ENCODE data around the gene NTM.

Gene NTM

DNA sequence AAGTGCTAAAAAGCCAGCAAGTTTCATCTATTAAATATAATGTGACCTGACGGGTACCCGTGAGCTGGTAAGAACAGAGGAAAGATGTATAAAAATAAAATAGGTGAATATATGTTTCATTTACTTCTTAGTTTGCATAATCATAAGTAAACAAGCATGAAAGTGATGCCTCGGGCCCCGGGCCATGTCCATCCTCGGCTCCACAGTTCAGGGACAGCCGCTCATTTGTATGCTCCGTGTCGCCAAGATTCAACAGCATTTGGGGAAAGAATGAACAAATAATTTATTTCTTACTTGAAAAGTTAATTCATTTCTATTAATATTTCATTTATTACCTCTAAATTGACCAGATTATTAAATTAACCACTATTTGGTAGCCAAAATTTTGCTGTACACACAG, 251.8 kb downstream of the NTM start:
- TF ChIP-seq, protein P1, sequence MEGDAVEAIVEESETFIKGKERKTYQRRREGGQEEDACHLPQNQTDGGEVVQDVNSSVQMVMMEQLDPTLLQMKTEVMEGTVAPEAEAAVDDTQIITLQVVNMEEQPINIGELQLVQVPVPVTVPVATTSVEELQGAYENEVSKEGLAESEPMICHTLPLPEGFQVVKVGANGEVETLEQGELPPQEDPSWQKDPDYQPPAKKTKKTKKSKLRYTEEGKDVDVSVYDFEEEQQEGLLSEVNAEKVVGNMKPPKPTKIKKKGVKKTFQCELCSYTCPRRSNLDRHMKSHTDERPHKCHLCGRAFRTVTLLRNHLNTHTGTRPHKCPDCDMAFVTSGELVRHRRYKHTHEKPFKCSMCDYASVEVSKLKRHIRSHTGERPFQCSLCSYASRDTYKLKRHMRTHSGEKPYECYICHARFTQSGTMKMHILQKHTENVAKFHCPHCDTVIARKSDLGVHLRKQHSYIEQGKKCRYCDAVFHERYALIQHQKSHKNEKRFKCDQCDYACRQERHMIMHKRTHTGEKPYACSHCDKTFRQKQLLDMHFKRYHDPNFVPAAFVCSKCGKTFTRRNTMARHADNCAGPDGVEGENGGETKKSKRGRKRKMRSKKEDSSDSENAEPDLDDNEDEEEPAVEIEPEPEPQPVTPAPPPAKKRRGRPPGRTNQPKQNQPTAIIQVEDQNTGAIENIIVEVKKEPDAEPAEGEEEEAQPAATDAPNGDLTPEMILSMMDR (IDR thresholded peaks at IDR 0.05), result no peak
- TF ChIP-seq ZFX (IDR thresholded peaks at IDR 0.05; ENCODE audit: borderline replicate concordance), result no peak
- H3K27ac ChIP-seq, result no peak overlapping the region

DNA sequence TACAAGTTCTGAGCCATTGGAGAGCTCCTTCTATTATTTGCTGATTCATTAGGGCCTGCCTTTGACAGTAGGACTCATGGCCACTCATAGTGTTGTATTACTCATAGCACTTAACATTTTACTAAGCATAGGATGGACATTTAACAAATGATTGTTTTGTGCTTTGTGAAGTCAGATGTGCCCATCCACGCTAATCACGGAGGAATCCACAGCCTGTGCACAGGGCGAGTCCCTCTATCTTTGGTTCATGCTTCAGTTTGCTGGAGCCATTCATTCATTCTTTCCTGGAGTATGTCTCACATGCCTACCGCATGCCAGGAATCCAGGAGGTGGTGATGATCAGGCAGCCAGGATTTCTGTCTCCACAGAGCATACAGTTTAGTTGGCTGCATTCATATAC, 254.1 kb downstream of the NTM start:
- no peak overlapping the region for H3K27ac ChIP-seq

DNA sequence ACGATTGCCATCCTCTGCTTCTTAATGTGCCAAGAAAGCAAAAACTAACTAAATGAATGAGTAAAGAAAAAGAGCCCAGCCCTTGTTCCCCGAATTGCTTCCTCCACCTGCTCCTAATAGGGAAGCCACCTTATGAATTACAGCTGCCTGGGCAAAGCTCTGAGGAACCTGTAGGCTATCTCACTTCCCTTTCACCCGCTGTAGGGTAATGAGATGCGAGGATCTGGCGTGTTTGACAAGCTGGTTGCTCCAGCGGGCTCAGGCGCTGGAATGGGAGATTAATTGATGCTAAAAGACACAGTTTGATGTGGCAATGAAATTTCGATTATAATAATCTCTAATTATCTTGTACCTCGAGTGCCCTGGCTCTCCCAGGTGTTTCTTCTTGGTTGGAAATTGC, 256.4 kb downstream of the NTM start:
- no peak overlapping the region for H3K27ac ChIP-seq
- TF ChIP-seq, protein P1 (IDR thresholded peaks at IDR 0.05), result no peak
- no peak for TF ChIP-seq ZFX (IDR thresholded peaks at IDR 0.05; ENCODE audit: borderline replicate concordance)

More for the DNA sequence above, 254.1 kb downstream of the NTM start:
- TF ChIP-seq, protein P1 (IDR thresholded peaks at IDR 0.05), result no peak
- TF ChIP-seq ZFX (IDR thresholded peaks at IDR 0.05; ENCODE audit: borderline replicate concordance), result no peak

DNA sequence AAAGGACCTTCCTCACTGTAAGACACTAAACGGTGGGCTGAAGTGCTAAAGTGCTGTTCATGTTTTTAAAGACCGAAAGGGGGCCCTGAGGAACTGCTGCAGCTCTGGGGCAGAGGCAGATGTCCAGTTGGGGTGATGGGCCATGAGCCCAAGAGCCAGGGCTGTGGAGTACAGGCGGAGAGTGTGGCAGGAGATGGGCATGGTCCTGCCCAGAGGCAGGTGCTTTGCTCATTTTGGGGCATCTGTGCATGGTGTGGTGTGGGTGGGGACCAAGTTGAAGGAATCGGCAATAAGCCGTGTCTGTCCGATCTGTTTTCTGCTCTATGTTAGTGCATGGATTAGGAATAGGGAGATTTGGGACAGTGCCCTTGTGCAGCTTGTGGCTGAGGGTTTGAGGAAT, 258.3 kb downstream of the NTM start:
- no peak for TF ChIP-seq ZFX (IDR thresholded peaks at IDR 0.05; ENCODE audit: borderline replicate concordance)
- TF ChIP-seq, protein P1 (IDR thresholded peaks at IDR 0.05), result no peak
- no peak overlapping the region for H3K27ac ChIP-seq

DNA sequence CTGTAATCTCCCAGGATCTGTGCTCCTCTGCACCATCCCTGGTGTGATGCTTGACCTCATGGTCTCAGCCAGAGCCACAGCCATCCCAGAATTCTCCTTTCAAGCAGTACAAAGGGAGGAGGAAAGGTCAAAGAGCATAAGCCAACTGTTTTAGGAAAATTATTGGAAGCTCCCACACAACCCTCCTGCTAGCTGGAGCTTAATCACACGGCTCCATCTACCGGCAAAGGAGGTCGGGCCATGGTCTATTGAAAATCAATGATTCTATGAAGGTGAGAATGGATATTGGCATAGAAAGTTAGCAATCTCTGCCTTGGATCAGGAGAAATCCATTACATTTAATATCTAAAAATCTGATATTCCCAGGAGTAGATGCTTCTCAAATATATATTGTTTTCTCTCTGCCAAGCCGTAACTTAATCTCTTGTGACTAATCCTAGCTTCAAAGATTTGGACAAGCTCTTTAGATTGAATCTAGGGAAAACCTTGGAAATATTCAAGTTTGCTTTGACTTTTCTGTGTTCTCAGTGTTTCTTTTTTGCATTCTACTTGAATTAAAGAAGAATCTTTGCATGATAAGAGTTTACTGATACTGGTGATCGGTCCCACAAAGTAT, 259.6 kb downstream of the NTM start:
- H3K27ac ChIP-seq, result no peak overlapping the region
- TF ChIP-seq ZFX (IDR thresholded peaks at IDR 0.05; ENCODE audit: borderline replicate concordance), result no peak
- TF ChIP-seq, protein P1 (IDR thresholded peaks at IDR 0.05), result no peak

DNA sequence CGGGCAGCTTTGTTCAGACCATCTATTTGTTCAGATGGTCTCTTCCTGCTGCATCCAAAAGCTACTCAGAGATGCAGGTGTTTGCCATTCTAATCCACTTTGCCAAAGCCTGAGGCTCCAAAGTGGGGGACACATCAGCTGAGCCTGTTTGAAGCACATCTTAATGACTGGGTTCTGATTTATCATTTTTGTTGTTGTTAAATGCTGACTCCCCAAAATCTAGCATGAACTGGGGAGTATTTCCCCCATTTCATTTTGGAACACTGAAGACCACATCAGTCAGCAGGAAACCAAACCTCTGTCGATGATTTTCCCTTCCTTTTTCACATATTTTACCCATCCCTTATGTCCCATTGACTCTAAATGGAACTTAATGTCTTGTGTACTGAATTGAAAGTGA, 262.6 kb downstream of the NTM start:
- no peak for TF ChIP-seq ZFX (IDR thresholded peaks at IDR 0.05; ENCODE audit: borderline replicate concordance)
- TF ChIP-seq, protein P1 (IDR thresholded peaks at IDR 0.05), result no peak
- no peak overlapping the region for H3K27ac ChIP-seq

DNA sequence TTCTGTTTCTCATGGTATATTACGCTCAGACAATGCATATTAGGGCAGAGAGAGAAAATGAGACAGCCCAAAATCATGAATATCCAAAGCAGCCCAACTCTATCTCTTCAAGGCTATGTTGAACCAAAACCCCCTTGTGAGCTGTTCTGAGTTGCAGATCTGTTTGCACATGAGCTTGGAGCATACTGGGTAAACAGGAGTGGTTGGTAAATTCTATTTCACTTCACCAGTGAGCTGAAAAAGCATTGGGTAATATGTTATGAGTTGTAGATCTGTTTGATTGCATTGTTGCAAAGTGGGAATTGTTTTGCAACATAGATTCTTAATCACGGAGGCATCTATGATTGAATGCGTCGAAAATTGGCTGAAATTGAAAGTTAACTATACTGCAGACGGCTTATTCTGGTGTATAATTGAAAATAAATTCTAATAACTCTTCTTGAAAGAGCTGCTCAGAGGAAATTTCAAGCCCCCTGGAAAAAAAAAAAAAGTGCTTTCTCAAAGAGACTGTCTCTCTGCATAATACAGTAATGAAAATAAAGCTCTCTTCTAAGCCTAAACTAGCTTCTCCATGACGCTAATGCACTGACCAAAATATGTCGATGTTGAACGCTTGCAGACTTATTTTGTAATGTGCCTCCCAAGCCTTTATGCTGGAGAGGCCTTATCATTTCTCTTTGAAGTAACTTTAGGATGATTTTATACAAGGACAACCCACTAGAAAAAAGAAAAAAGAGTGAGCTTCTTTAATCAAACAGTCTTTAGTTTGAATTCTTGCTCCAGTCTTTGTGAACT, 263.7 kb downstream of the NTM start:
- TF ChIP-seq, protein P1 (IDR thresholded peaks at IDR 0.05), result no peak
- TF ChIP-seq ZFX (IDR thresholded peaks at IDR 0.05; ENCODE audit: borderline replicate concordance), result no peak
- H3K27ac ChIP-seq, result no peak overlapping the region
